Activated T-cell treated with anti-CD3 and anti-CD28 coated beads, Interleukin-2, amount 50 U/mL, for 72 hours (primary cell): Measurements from ENCODE around the gene ACTN4. TPM values are rescaled to one million over a fixed set of nuclear protein-coding genes. Genes with fewer than 3 reads are reported as not detected.
A peak's percentile ranks its signal among the peaks of the same experiment; 100 is the strongest.
"Not testable (repeated sequence)": the region's sequence is repeated elsewhere in the genome, so short reads cannot be mapped to it uniquely, and the experiment has no call there.

ENCODE experiments used
- ATAC-seq, 2 donors: fragments of 150-1000 bp; cut with Tn5 transposase; replicated peaks in 1 of 2; 2 replicates each; pipeline ENCODE4 v1.10.0; 2021; ENCODE audit warnings: moderate library complexity in 2 of 2, mild to moderate bottlenecking in 1 of 2
- DNase-seq, 2 donors: peaks; one replicate each; pipeline ENCODE4 v3.0.0; 2021 to 2022; ENCODE audit warnings: mixed read lengths in 1 of 2
- H3K27ac Mint-ChIP-seq: one replicate; pipeline ENCODE4 v1.8.0; 2022; ENCODE audit warnings: mild to moderate bottlenecking, moderate library complexity, mixed read lengths
- H3K27me3 Mint-ChIP-seq: one replicate; pipeline ENCODE4 v1.8.0; 2022; ENCODE audit warnings: low read depth, mixed read lengths
- H3K36me3 Mint-ChIP-seq, 2 donors: one replicate each; pipeline ENCODE4 v1.8.0; 2022; ENCODE audit warnings: mixed read lengths in 2 of 2, mild to moderate bottlenecking in 1 of 2; ENCODE audit not compliant: insufficient read depth in 2 of 2
- H3K4me1 Mint-ChIP-seq: one replicate; pipeline ENCODE4 v1.8.0; 2022; ENCODE audit warnings: low read depth, mixed read lengths
- H3K4me3 Mint-ChIP-seq, 2 donors: one replicate each; pipeline ENCODE4 v1.8.0; 2022; ENCODE audit warnings: mild to moderate bottlenecking in 2 of 2, mixed read lengths in 2 of 2, moderate library complexity in 2 of 2
- H3K9me3 Mint-ChIP-seq, 2 donors: one replicate each; pipeline ENCODE4 v1.8.0; 2022; ENCODE audit warnings: mixed read lengths in 2 of 2
- total RNA-seq, 2 donors: library from RNA; stranded (reverse); gene quantifications; one replicate each; pipeline ENCODE4 v1.2.3, GENCODE V29; 2022

Gene ACTN4
- total RNA-seq = 100 to 1,000 TPM; 200 to 227 TPM

GRCh38 chr19:38647368-38647965, at the start of gene ACTN4:
TSS of gene ACTN4 (plus strand) at chr19:38647649. CDS start at chr19:38647746, 97 bp downstream.
- Mint-ChIP-seq H3K36me3 (peaks cover 11% of the 10 kb centered on the region in 2 donors), H3K9me3 (no peaks in the 10 kb centered on the region), H3K27ac (peak within 1 kb of the TSS; percentile 85), H3K4me1 (peaks cover 45% of the 10 kb centered on the region), H3K27me3 (peaks cover 7% of the 10 kb centered on the region), H3K4me3 (peak within 1 kb of the TSS; percentile 87 to 96)
- DNase-seq = peak; percentile 100
- peak; percentile 87 to 90 for ATAC-seq

GRCh38 chr19:38599722-38600121, 47.7 kb upstream of the ACTN4 start:
- no peak overlapping the region for H3K27ac Mint-ChIP-seq
- H3K9me3 Mint-ChIP-seq = no peaks in the 10 kb centered on the region
- no peak overlapping the region for H3K4me3 Mint-ChIP-seq
- H3K36me3 Mint-ChIP-seq = peaks cover 8 to 12% of the 10 kb centered on the region in 2 donors
- H3K4me1 Mint-ChIP-seq = no peaks in the 10 kb centered on the region
- no peaks in the 10 kb centered on the region for H3K27me3 Mint-ChIP-seq
- DNase-seq (no peak), ATAC-seq (no peak)

DNA sequence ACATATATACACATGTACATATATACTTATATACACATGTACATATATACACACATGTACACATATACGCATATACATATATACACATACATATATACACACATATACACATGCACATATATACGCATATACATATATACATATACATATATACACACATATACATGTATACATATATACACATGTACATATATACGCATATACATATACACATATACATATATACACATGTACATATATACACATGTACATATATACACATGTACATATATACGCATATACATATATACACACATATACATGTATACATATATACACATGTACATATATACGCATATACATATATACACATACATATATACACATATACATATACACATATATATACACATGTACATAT, 44.6 kb upstream of the ACTN4 start:
- peaks cover 6 to 20% of the 10 kb centered on the region in 2 donors for H3K36me3 Mint-ChIP-seq
- not testable (repeated sequence) for DNase-seq, H3K4me3 Mint-ChIP-seq, H3K27me3 Mint-ChIP-seq, H3K27ac Mint-ChIP-seq, H3K4me1 Mint-ChIP-seq, H3K9me3 Mint-ChIP-seq, ATAC-seq

GRCh38 chr19:38606131-38606530, 41.3 kb upstream of the ACTN4 start:
- Mint-ChIP-seq H3K27ac (no peak overlapping the region), H3K4me3 (no peak overlapping the region), H3K36me3 (peaks cover 5 to 25% of the 10 kb centered on the region in 2 donors), H3K27me3 (no peaks in the 10 kb centered on the region), H3K4me1 (no peaks in the 10 kb centered on the region), H3K9me3 (no peaks in the 10 kb centered on the region)
- DNase-seq (no peak), ATAC-seq (no peak)

- H3K36me3 Mint-ChIP-seq = peaks cover 20 to 34% of the 10 kb centered on the region in 2 donors
- H3K9me3 Mint-ChIP-seq = no peaks in the 10 kb centered on the region
- no peak for ATAC-seq
- H3K4me3 Mint-ChIP-seq = no peak overlapping the region
- no peak overlapping the region for H3K27ac Mint-ChIP-seq
- H3K4me1 Mint-ChIP-seq = peaks cover 42% of the 10 kb centered on the region
- DNase-seq = no peak
- H3K27me3 Mint-ChIP-seq = no peaks in the 10 kb centered on the region
These were observed 33.2 kb upstream of the ACTN4 start for GRCh38 chr19:38614289-38614688.

- no peak for ATAC-seq
- H3K27ac Mint-ChIP-seq = peak overlapping the region; percentile 67
- no peaks in the 10 kb centered on the region for H3K9me3 Mint-ChIP-seq
- peak overlapping the region; percentile 36 to 83 for H3K4me3 Mint-ChIP-seq
- H3K27me3 Mint-ChIP-seq = no peaks in the 10 kb centered on the region
- H3K4me1 Mint-ChIP-seq = peaks cover 50% of the 10 kb centered on the region
- DNase-seq = no peak
- H3K36me3 Mint-ChIP-seq = peaks cover 21 to 31% of the 10 kb centered on the region in 2 donors
These were observed 32.4 kb upstream of the ACTN4 start for GRCh38 chr19:38615007-38615581.

- peaks cover 54% of the 10 kb centered on the region for H3K4me1 Mint-ChIP-seq
- peaks cover 16 to 29% of the 10 kb centered on the region in 2 donors for H3K36me3 Mint-ChIP-seq
These were observed 31.2 kb upstream of the ACTN4 start for GRCh38 chr19:38616265-38616664.

GRCh38 chr19:38617283-38617763, 30.1 kb upstream of the ACTN4 start:
- H3K36me3 Mint-ChIP-seq = peaks cover 19 to 37% of the 10 kb centered on the region in 2 donors
- H3K27me3 Mint-ChIP-seq = no peaks in the 10 kb centered on the region
- ATAC-seq (no peak), DNase-seq (peak; percentile 23 to 28)
- H3K27ac Mint-ChIP-seq = peak overlapping the region; percentile 99
- peak overlapping the region; percentile 94 to 99 for H3K4me3 Mint-ChIP-seq
- no peaks in the 10 kb centered on the region for H3K9me3 Mint-ChIP-seq
- peaks cover 63% of the 10 kb centered on the region for H3K4me1 Mint-ChIP-seq

More at GRCh38 chr19:38616265-38616664, 31.2 kb upstream of the ACTN4 start:
- no peaks in the 10 kb centered on the region for H3K27me3 Mint-ChIP-seq
- DNase-seq = no peak
- H3K4me3 Mint-ChIP-seq = peak overlapping the region; percentile 94 to 99
- peak overlapping the region; percentile 99 for H3K27ac Mint-ChIP-seq
- H3K9me3 Mint-ChIP-seq = no peaks in the 10 kb centered on the region
- ATAC-seq = no peak

- H3K27me3 Mint-ChIP-seq = no peaks in the 10 kb centered on the region
- ATAC-seq (peak; percentile 73 to 75), DNase-seq (peak; percentile 78 to 81)
- H3K4me1 Mint-ChIP-seq = peaks cover 63% of the 10 kb centered on the region
- H3K36me3 Mint-ChIP-seq = peaks cover 19 to 33% of the 10 kb centered on the region in 2 donors
- peak within 1 kb of the TSS; percentile 99 for H3K27ac Mint-ChIP-seq
- peak within 1 kb of the TSS; percentile 94 to 99 for H3K4me3 Mint-ChIP-seq
- no peaks in the 10 kb centered on the region for H3K9me3 Mint-ChIP-seq
These were observed 29.5 kb upstream of the ACTN4 start, which contains the start of gene MAP4K1 for GRCh38 chr19:38617764-38618589. TSS of gene MAP4K1 (minus strand) at chr19:38617953. CDS start at chr19:38617895, 58 bp downstream.

DNA sequence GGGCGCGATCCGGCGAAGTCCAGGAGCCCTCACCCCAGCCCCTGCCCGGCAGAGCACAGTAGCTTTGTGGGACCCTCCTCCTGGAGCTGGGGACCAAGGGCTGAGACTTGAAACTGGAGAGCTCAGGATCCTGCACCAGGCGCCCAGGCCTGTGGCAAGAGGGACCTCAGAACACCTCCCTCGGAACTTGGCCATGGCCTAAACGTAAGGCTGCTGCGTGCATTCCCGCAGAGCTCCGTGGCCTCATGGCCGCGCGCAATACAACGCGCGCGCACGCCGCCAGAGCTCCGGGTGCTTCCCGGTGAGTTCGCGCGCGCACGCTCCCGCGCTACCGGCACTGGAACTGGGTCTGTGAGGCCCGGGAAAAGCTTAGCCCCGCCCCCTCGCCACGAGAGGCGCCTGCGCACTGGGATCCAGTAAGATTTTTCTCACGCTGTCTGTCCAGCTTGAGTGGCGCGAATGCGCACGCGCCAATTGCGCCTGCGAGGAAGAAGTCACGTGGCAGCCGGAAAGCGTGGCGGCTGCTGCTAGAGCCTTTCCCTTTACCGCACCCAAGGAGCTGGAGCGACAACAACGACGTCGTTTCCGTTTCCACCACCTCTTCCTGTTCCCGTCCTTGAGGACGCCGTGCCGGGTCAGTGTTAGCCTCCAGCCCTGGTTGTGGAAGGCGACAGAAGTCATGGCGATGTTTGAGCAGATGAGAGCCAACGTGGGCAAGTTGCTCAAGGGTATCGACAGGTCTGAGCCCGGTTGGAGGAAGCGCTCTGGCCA, 28.7 kb upstream of the ACTN4 start, which contains the start of gene EIF3K:
EIF3K (plus strand) TSS at position 599 of the 771 bp plus-strand sequence; CDS start at position 680, 81 bp downstream.
- Mint-ChIP-seq H3K4me1 (peaks cover 63% of the 10 kb centered on the region), H3K9me3 (no peaks in the 10 kb centered on the region), H3K36me3 (peaks cover 18 to 31% of the 10 kb centered on the region in 2 donors)

GRCh38 chr19:38619361-38620174, 27.9 kb upstream of the ACTN4 start:
- H3K27me3 Mint-ChIP-seq = no peaks in the 10 kb centered on the region
- DNase-seq = no peak
- no peak for ATAC-seq
- H3K4me1 Mint-ChIP-seq = peaks cover 57% of the 10 kb centered on the region
- H3K9me3 Mint-ChIP-seq = no peaks in the 10 kb centered on the region
- H3K36me3 Mint-ChIP-seq = peaks cover 18 to 33% of the 10 kb centered on the region in 2 donors
- H3K4me3 Mint-ChIP-seq = peak overlapping the region; percentile 94 to 99
- H3K27ac Mint-ChIP-seq = peak overlapping the region; percentile 95

More for the DNA sequence above, 28.7 kb upstream of the ACTN4 start, which contains the start of gene EIF3K:
- peak within 1 kb of the TSS; percentile 95 for H3K27ac Mint-ChIP-seq
- peak; percentile 96 to 97 for DNase-seq
- H3K4me3 Mint-ChIP-seq = peak within 1 kb of the TSS; percentile 94 to 99
- ATAC-seq = peak; percentile 75 to 77
- H3K27me3 Mint-ChIP-seq = no peaks in the 10 kb centered on the region
